GM10266 (cell line): ENCODE results near the gene HENMT1.

Experiments used
- DNase-seq: peaks from one replicate; pipeline ENCODE4 v3.0.0; 2012; ENCODE audit errors: extremely low spot score
- CTCF ChIP-seq: IDR thresholded peaks from 2 replicates; pipeline ENCODE4 v1.5.1; 2012; ENCODE audit warnings: mild to moderate bottlenecking, low read depth; ENCODE audit not compliant: control insufficient read depth, insufficient read depth; ENCODE audit errors: missing control alignments

HENMT1 gene

DNA sequence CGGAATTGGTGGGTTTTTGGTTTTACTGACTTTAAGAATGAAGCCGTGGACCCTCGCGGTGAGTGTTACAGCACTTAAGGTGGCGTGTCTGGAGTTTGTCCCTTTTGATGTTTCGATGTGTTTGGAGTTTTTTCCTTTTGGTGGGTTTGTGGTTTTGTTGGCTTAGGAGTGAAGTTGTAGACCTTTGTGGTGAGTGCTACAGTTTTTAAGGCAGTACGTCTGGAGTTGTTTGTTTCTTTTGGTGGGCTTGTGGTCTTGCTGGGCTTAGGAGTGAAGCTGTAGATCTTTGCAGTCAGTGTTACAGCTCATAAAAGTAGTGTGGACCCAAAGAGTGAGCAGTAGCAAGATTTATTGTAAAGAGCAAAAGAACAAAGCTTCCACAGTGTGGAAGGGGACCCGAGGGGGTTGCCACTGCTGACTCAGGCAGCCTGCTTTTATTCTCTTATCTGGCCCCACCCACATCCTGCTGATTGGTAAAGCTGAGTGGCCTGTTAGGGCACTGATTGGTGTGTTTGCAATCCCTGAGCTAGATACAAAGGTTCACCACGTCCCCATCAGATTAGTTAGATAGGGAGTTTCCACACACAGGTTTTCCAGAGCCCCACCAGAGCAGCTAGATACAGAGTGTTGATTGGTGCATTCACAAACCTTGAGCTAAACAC lies 20.9 kb downstream of the HENMT1 start:
- TF ChIP-seq CTCF = no peak
- DNase-seq = no peak

- no peak for DNase-seq
- no peak for TF ChIP-seq CTCF
These were observed 24.0 kb downstream of the HENMT1 start for GRCh38 chr1:108636876-108637275.

DNA sequence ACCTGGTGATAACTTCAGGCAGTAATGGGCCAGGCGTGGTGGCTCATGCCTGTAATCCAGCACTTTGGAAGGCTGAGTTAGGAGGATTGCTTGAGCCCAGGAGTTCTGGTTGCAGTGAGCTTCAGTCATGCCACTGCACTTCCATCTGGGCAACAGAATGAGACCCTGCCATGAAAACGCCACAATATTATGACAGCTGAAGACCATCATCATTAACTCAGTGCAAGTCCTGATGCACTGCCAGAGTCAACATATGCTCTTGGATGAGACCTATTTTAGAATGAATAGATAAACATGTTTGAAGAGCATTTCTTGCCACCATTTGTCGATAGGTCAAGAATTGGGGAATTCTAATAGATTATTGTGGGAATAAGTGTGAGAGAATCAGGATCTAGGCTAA lies 26.4 kb downstream of the HENMT1 start:
- DNase-seq = no peak
- no peak for TF ChIP-seq CTCF

GRCh38 chr1:108628665-108629064 lies 32.2 kb downstream of the HENMT1 start:
- no peak for TF ChIP-seq CTCF

DNA sequence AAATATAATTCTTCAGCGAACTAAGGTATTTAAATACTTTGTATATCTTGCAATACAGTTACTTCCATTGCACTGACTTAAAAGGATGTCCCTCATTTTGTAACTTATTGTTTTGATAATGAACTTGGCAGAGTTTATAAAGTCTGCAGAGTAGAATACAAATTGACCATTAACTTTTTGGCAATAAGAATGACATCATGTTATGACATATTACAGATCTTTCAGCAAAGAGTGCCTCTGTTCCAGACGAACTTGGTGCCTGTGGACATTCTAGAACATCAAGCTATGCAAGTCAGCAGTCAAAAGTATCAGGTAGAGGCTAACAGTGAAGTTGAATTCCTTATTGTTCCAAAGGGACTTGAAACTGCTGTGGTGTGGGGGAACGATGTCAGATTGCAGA lies 32.9 kb downstream of the HENMT1 start:
- no peak for DNase-seq
- TF ChIP-seq CTCF = no peak

More at GRCh38 chr1:108628665-108629064, 32.2 kb downstream of the HENMT1 start:
- DNase-seq = no peak

DNA sequence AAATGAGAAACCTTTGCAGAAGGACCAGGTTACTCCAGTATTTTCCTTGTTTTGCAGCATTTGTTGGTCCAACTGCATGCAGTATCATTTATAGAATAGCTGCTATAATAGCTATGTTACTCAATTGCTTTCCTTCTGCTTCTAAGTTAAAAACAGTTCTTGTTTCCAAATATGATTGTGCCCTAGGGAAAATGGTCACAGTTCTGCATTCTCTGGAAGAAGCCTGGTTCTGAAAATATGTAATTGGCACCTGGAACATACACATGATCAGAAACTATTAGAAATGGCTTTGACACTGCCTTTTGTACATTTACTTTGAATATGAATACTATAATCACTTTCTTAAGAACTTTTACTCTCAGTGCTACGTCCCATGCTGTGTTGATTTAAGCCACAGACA lies 33.6 kb downstream of the HENMT1 start:
- TF ChIP-seq CTCF = no peak
- DNase-seq = no peak

DNA sequence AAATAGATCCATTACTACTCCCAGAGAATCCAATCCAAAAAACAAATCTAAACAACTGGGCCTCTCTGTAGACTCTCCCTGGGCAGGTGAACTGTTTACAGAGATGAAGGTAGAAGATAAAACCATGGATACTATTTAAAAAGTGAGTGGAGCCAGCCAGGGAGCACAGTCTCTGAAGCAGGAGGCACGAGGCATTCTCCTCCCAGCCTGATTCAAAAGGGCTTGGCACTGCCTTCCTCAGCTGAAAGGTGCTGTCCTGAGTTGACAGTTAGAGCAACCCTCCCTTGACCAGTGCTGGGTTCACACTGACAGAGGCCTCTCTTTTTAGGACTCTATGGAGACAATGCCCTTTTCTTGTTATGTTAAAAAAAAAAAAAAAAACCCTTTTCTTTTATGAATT lies 36.8 kb downstream of the HENMT1 start:
- no peak for DNase-seq
- TF ChIP-seq CTCF = no peak
